H1 (cell line): ENCODE results near the gene MXD4.

Experiments used
- CTCF ChIP-seq, 3 experiments: IDR thresholded peaks; 1 replicate in 2 of 3; 2 replicates in 1 of 3; pipeline versions ENCODE4 v1.5.1 to v1.6.1; 2011; ENCODE audit warnings: low read length in 3 of 3, mild to moderate bottlenecking in 3 of 3, inconsistent platforms in 2 of 3, low read depth in 1 of 3, moderate library complexity in 1 of 3; ENCODE audit not compliant: insufficient read depth in 1 of 3; ENCODE audit errors: control extremely low read depth in 1 of 3
- EP300 ChIP-seq, 2 experiments: IDR thresholded peaks; 1 replicate in 1 of 2; 2 replicates in 1 of 2; pipeline ENCODE4 v1.6.1; 2011 to 2012; ENCODE audit warnings: low read depth in 2 of 2, low read length in 2 of 2, mild to moderate bottlenecking in 2 of 2, borderline replicate concordance in 1 of 2, inconsistent platforms in 1 of 2, moderate library complexity in 1 of 2
- MAX ChIP-seq: IDR thresholded peaks from 2 replicates; pipeline ENCODE4 v1.6.1; 2012; ENCODE audit warnings: inconsistent platforms
- NRF1 ChIP-seq: IDR thresholded peaks from 2 replicates; pipeline ENCODE4 v1.6.1; 2011; ENCODE audit warnings: mild to moderate bottlenecking, low read depth, low read length, improper control_type of control experiment
- POLR2A ChIP-seq, 2 experiments: IDR thresholded peaks; 1 replicate in 1 of 2; 2 replicates in 1 of 2; pipeline ENCODE4 v1.6.1; 2011; ENCODE audit warnings: low read depth in 2 of 2, low read length in 2 of 2, mild to moderate bottlenecking in 2 of 2; ENCODE audit errors: control extremely low read depth in 1 of 2
- POLR2AphosphoS5 ChIP-seq: IDR thresholded peaks from 2 replicates; pipeline ENCODE4 v1.6.1; 2011; ENCODE audit warnings: low read depth, low read length
- RFX5 ChIP-seq: IDR thresholded peaks from 2 replicates; pipeline ENCODE4 v1.6.1; 2011; ENCODE audit warnings: low read depth, low read length, improper control_type of control experiment, borderline replicate concordance
- YY1 ChIP-seq: IDR thresholded peaks from 2 replicates; pipeline ENCODE4 v1.6.1; 2011; ENCODE audit warnings: low read depth, mild to moderate bottlenecking, low read length
- TF ChIP-seq, protein P1 (sequence below): IDR thresholded peaks from 2 replicates; pipeline ENCODE4 v1.6.1; 2011; ENCODE audit warnings: low read length, improper control_type of control experiment

DNA sequence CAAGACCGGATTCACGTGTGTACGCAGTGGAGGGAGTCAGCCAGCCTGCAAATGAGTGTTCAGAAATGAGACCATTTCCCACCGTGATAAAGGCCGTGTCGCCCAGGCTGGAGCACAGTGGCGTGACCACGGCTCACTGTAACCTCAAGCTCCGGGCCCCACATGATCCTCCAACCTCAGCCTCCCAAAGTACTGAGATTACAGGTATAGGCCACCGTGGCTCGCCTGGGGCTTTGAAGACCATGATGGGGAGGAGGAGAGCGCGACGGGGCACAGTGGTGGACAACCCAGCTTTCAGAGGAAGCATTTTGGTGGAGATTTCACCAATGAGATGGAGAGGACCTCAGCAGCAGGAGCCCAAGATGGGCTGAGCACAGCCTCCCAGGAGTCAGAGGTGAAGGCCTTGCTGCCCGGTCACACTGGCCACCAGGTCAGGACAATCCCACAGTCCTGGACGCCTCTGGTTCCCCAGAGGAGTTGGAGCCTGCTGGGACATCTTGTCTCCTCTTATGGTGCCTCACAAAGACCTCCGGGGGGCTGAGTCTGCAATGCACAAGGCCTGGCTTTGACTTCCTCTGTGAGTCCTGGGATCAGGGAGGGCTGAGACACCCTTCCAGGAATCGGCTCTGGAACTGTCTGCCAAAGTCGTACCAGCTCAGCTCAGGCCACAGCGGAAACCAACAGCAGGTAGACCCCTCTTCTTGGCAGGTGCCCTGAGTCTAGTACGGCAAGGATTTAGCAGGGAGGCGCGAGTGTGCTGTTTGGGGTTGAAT lies 22.4 kb upstream of the MXD4 start:
- TF ChIP-seq POLR2A (IDR thresholded peaks at IDR 0.05; ENCODE audit: control extremely low read depth in 1 of 2, low read depth in 2 of 2, low read length in 2 of 2): no peak
- TF ChIP-seq CTCF (IDR thresholded peaks at IDR 0.05; ENCODE audit: control extremely low read depth in 1 of 3, insufficient read depth in 1 of 3, low read depth in 1 of 3, low read length in 3 of 3): no peak
- TF ChIP-seq MAX: no peak
- TF ChIP-seq EP300 (IDR thresholded peaks at IDR 0.05; ENCODE audit: borderline replicate concordance in 1 of 2, low read depth in 2 of 2, low read length in 2 of 2): no peak
- TF ChIP-seq NRF1: no peak
- no peak for TF ChIP-seq POLR2AphosphoS5
- no peak for TF ChIP-seq YY1
- TF ChIP-seq RFX5: no peak
- TF ChIP-seq, protein P1, sequence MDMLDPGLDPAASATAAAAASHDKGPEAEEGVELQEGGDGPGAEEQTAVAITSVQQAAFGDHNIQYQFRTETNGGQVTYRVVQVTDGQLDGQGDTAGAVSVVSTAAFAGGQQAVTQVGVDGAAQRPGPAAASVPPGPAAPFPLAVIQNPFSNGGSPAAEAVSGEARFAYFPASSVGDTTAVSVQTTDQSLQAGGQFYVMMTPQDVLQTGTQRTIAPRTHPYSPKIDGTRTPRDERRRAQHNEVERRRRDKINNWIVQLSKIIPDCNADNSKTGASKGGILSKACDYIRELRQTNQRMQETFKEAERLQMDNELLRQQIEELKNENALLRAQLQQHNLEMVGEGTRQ: no peak
